ENCODE data around the gene INO80C.
"Not testable (repeated sequence)": the region's sequence is repeated elsewhere in the genome, so short reads cannot be mapped to it uniquely, and the experiment has no call there.

- not testable (repeated sequence) for TF ChIP-seq POLR2AphosphoS5 (IDR thresholded peaks at IDR 0.05; ENCODE audit: borderline replicate concordance, low read depth, low read length); EZH2 (IDR thresholded peaks at IDR 0.05); FOXP2 (optimal IDR thresholded peaks at IDR 0.05; ENCODE audit: control extremely low read depth, extremely low read length, insufficient read depth)
Observed at GRCh38 chr18:35453065-35453464, 44.7 kb downstream of the INO80C start.
